GM12878 (cell line): ENCODE measurements around the gene GOLGA6L1.
"Not testable (repeated sequence)": the region's sequence is repeated elsewhere in the genome, so short reads cannot be mapped to it uniquely, and the experiment has no call there.

Experiments
- ATF3 ChIP-seq: IDR thresholded peaks from 2 replicates; pipeline ENCODE4 v1.6.1; 2011; ENCODE audit warnings: low read depth, mild to moderate bottlenecking, low read length, moderate library complexity, borderline replicate concordance; ENCODE audit errors: extremely low read depth
- CREB1 ChIP-seq: IDR thresholded peaks from 2 replicates; pipeline ENCODE4 v1.6.1; 2012; ENCODE audit warnings: low read depth, mild to moderate bottlenecking, inconsistent platforms
- CTCF ChIP-seq, 3 experiments: IDR thresholded peaks in 2 of 3; conservative IDR thresholded peaks in 1 of 3; 2 replicates each; pipeline ENCODE4 v1.5.1; 2011; ENCODE audit warnings: low read depth in 3 of 3, low read length in 3 of 3, mild to moderate bottlenecking in 3 of 3, control low read depth in 2 of 3, moderate library complexity in 2 of 3, inconsistent platforms in 1 of 3, mixed read lengths in 1 of 3; ENCODE audit not compliant: control insufficient read depth in 2 of 3, insufficient read depth in 1 of 3; ENCODE audit errors: extremely low read depth in 1 of 3
- EGR1 ChIP-seq, 2 experiments: IDR thresholded peaks; 1 replicate in 1 of 2; 2 replicates in 1 of 2; pipeline ENCODE4 v1.6.1; 2011 to 2012; ENCODE audit warnings: low read depth in 2 of 2, low read length in 2 of 2, borderline replicate concordance in 1 of 2, mild to moderate bottlenecking in 1 of 2, moderate library complexity in 1 of 2
- ESRRA ChIP-seq: IDR thresholded peaks from 2 replicates; pipeline ENCODE4 v1.6.1; 2012; ENCODE audit warnings: mild to moderate bottlenecking, low read length, improper control_type of control experiment
- EZH2 ChIP-seq: IDR thresholded peaks from 2 replicates; pipeline ENCODE4 v1.6.1; 2012; ENCODE audit warnings: low read depth, mild to moderate bottlenecking, control low read depth, inconsistent platforms, low read length, borderline replicate concordance; ENCODE audit not compliant: control insufficient read depth
- HDAC2 ChIP-seq: fragments of 200-600 bp; sonication (generic); IDR thresholded peaks from 2 replicates; pipeline ENCODE4 v1.6.1; 2017
- IKZF1 ChIP-seq: fragments of 450-650 bp; conservative IDR thresholded peaks from 2 replicates; pipeline ENCODE4 v1.6.1; 2017; ENCODE audit warnings: antibody characterized with exemption, mild to moderate bottlenecking
- MYB ChIP-seq: fragments of 150-350 bp; IDR thresholded peaks from 2 replicates; pipeline ENCODE4 v1.6.1; 2014; ENCODE audit warnings: mild to moderate bottlenecking, low read depth, low read length, borderline replicate concordance
- MYC ChIP-seq: IDR thresholded peaks from 2 replicates; pipeline ENCODE4 v1.6.1; 2011; ENCODE audit warnings: mild to moderate bottlenecking, low read length, moderate library complexity, inconsistent platforms; ENCODE audit not compliant: insufficient read depth, insufficient replicate concordance, insufficient read length, severe bottlenecking
- POLR2AphosphoS2 ChIP-seq: IDR thresholded peaks from 2 replicates; pipeline ENCODE4 v1.6.1; 2011; ENCODE audit warnings: low read depth, mild to moderate bottlenecking, low read length, improper control_type of control experiment, moderate library complexity
- ZNF274 ChIP-seq: IDR thresholded peaks from one replicate; pipeline ENCODE4 v1.8.0; 2011; ENCODE audit not compliant: insufficient read length, insufficient read depth

- TF ChIP-seq HDAC2; MYB; EGR1 (IDR thresholded peaks at IDR 0.05; ENCODE audit: borderline replicate concordance in 1 of 2, low read depth in 2 of 2, low read length in 2 of 2); MYC; EZH2; IKZF1; CTCF (IDR thresholded peaks at IDR 0.05 in 2 of 3, conservative IDR thresholded peaks at IDR 0.05 in 1 of 3; ENCODE audit: control insufficient read depth in 2 of 3, extremely low read depth in 1 of 3, insufficient read depth in 1 of 3, low read depth in 3 of 3, low read length in 3 of 3); CREB1; POLR2AphosphoS2; ZNF274; ESRRA; ATF3: not testable (repeated sequence)
These were observed 40.1 kb upstream of the GOLGA6L1 start for GRCh38 chr15:23176683-23177082.
